K562 (cell line): Measurements from ENCODE around the gene DDX54. TPM values are rescaled to one million over a fixed set of nuclear protein-coding genes. Genes with fewer than 3 reads are reported as not detected.
A peak's percentile ranks its signal among the peaks of the same experiment; 100 is the strongest.

Experiments
- ATAC-seq: fragments of 200-7000 bp; cut with Tn5 transposase; 3 replicates; pipeline ENCODE4 v1.9.1; 2020; ENCODE audit warnings: moderate library complexity
- BruUV-seq: library from RNA; stranded (reverse); fragments of 400-500 nt; replicated peaks from 2 replicates; lab custom pipeline; 2021; lab: Mats Ljungman, UMichigan
- CTCF ChIA-PET: fragments of 300-600 bp; formaldehyde crosslinking; extraction: SDS; loops from one replicate; lab custom pipeline; 2021; ENCODE audit warnings: low intra/inter-chr PET ratio; lab: Yijun Ruan, JAX
- POLR2A ChIA-PET: fragments of 300-600, 350-650 bp; sonication (Branson Sonifier 250); formaldehyde crosslinking; extraction: SDS; loops from one replicate; lab custom pipeline; 2021; ENCODE audit warnings: antibody characterized with exemption, inconsistent platforms; lab: Yijun Ruan, JAX
- DNase-seq, 4 experiments: peaks; one replicate each; pipeline versions ENCODE4 v3.0.0 to v3.0.0-alpha.2; 2011 to 2018; ENCODE audit warnings: low spot score in 3 of 4, mixed read lengths in 3 of 4; ENCODE audit errors: extremely low read depth in 1 of 4
- FAIRE-seq: peaks from 2 replicates; lab custom pipeline; 2011; peaks lifted over from hg19 to GRCh38; lab: Jason Lieb, UNC
- H2AFZ ChIP-seq: 2 replicates; pipeline ENCODE4 v1.6.0; 2011; ENCODE audit warnings: low read depth, low read length, control low read depth, inconsistent platforms
- H3K27ac ChIP-seq: fragments of 200-600 bp; 3 replicates; pipeline ENCODE4 v1.8.0; 2011; ENCODE audit warnings: low read depth, mild to moderate bottlenecking, control low read depth, inconsistent platforms, low read length, moderate library complexity, mixed read lengths; ENCODE audit errors: extremely low read depth
- H3K27me3 ChIP-seq, 2 experiments: fragments of 300-600 bp in 1 of 2; 2 replicates in 1 of 2; 3 replicates in 1 of 2; pipeline versions ENCODE4 v1.6.0 to v1.8.0; 2011; ENCODE audit warnings: inconsistent platforms in 2 of 2, low read length in 2 of 2, mild to moderate bottlenecking in 1 of 2, mixed read lengths in 1 of 2, moderate library complexity in 1 of 2; ENCODE audit not compliant: control insufficient read depth in 2 of 2, insufficient read depth in 2 of 2
- H3K36me3 ChIP-seq: fragments of 300-600 bp; 3 replicates; pipeline ENCODE4 v1.8.0; 2011; ENCODE audit warnings: mild to moderate bottlenecking, low read length, inconsistent platforms; ENCODE audit not compliant: control insufficient read depth, insufficient read depth
- H3K4me1 ChIP-seq, 2 experiments: fragments of 200-600 bp in 1 of 2; replicated peaks in 1 of 2; 2 replicates in 1 of 2; 3 replicates in 1 of 2; pipeline versions ENCODE4 v1.5.1 to v1.8.0; 2011; ENCODE audit warnings: inconsistent platforms in 2 of 2, low read length in 2 of 2, mild to moderate bottlenecking in 1 of 2, mixed read lengths in 1 of 2, moderate library complexity in 1 of 2; ENCODE audit not compliant: control insufficient read depth in 2 of 2, insufficient read depth in 2 of 2
- H3K4me2 ChIP-seq: 2 replicates; pipeline ENCODE4 v1.6.1; 2011; ENCODE audit warnings: low read length, control low read depth, inconsistent platforms, mixed read lengths; ENCODE audit not compliant: insufficient read depth
- H3K4me3 ChIP-seq: fragments of 200-600 bp; sonication (generic), shearing (Covaris generic); 2 replicates; pipeline ENCODE4 v1.5.1; 2016; ENCODE audit warnings: control low read depth, inconsistent platforms
- H3K79me2 ChIP-seq: fragments of 200-600 bp; 3 replicates; pipeline ENCODE4 v1.8.0; 2011; ENCODE audit warnings: low read length, inconsistent platforms; ENCODE audit not compliant: control insufficient read depth, insufficient read depth
- H3K9ac ChIP-seq, 2 experiments: 2 replicates each; pipeline versions ENCODE4 v1.6.0 to v1.6.1; 2011; ENCODE audit warnings: low read depth in 2 of 2, low read length in 2 of 2, control low read depth in 1 of 2, inconsistent platforms in 1 of 2, mild to moderate bottlenecking in 1 of 2, mixed read lengths in 1 of 2; ENCODE audit not compliant: insufficient read depth in 1 of 2
- H3K9me1 ChIP-seq: one replicate; pipeline ENCODE4 v1.6.0; 2011; ENCODE audit warnings: inconsistent platforms, mild to moderate bottlenecking, low read length, moderate library complexity; ENCODE audit not compliant: control insufficient read depth, insufficient read depth
- H3K9me3 ChIP-seq: replicated peaks from 2 replicates; pipeline ENCODE4 v1.5.1; 2011; ENCODE audit warnings: low read depth, low read length, inconsistent platforms; ENCODE audit not compliant: control insufficient read depth, insufficient read depth
- H4K20me1 ChIP-seq: replicated peaks from 2 replicates; pipeline ENCODE4 v1.6.1; 2011; ENCODE audit warnings: low read length, inconsistent platforms, mixed read lengths; ENCODE audit not compliant: control insufficient read depth, insufficient read depth
- BDP1 ChIP-seq: IDR thresholded peaks from 3 replicates; pipeline ENCODE4 v1.6.1; 2011; ENCODE audit not compliant: insufficient read length, insufficient read depth
- BRD9 ChIP-seq: fragments of 450-650 bp; IDR thresholded peaks from 2 replicates; pipeline ENCODE4 v1.6.1; 2018; ENCODE audit warnings: low read depth; ENCODE audit not compliant: partially characterized antibody
- CEBPB ChIP-seq: fragments of 450-650 bp; IDR thresholded peaks from 2 replicates; pipeline ENCODE4 v1.6.1; 2016; ENCODE audit warnings: missing genetic modification characterization, missing compliant biosample characterization
- ETS2 ChIP-seq: IDR thresholded peaks from 2 replicates; pipeline ENCODE4 v1.6.1; 2016; ENCODE audit warnings: borderline replicate concordance, missing genetic modification characterization, mild to moderate bottlenecking, moderate library complexity, missing compliant biosample characterization; ENCODE audit not compliant: poor library complexity, severe bottlenecking
- HDAC2 ChIP-seq: fragments of 450-650 bp; IDR thresholded peaks from 2 replicates; pipeline ENCODE4 v1.6.1; 2016; ENCODE audit warnings: mild to moderate bottlenecking
- KDM1A ChIP-seq, 2 experiments: fragments of 450-650 bp; IDR thresholded peaks; 2 replicates each; pipeline ENCODE4 v1.6.1; 2016; ENCODE audit warnings: mild to moderate bottlenecking in 2 of 2
- MEF2A ChIP-seq: IDR thresholded peaks from 2 replicates; pipeline ENCODE4 v1.6.1; 2011; ENCODE audit warnings: low read depth, mild to moderate bottlenecking, low read length, moderate library complexity; ENCODE audit not compliant: control insufficient read depth
- NCOR1 ChIP-seq: fragments of 450-650 bp; IDR thresholded peaks from 2 replicates; pipeline ENCODE4 v1.6.1; 2016; ENCODE audit warnings: mild to moderate bottlenecking, moderate library complexity
- NR4A1 ChIP-seq, 2 experiments: fragments of 250-450 bp in 1 of 2; fragments of 450-650 bp in 1 of 2; sonication (Bioruptor Pico) in 1 of 2; IDR thresholded peaks; 2 replicates each; pipeline versions ENCODE4 v1.4.0 to v1.6.1; 2016 to 2020; ENCODE audit warnings: mild to moderate bottlenecking in 2 of 2, missing compliant biosample characterization in 1 of 2, missing genetic modification characterization in 1 of 2, moderate library complexity in 1 of 2
- PTBP1 ChIP-seq: fragments of 200-400 bp; formaldehyde crosslinking; IDR thresholded peaks from 2 replicates; pipeline ENCODE4 v1.6.1; 2017; ENCODE audit warnings: low read depth, low read length
- RBM17 ChIP-seq: fragments of 200-400 bp; formaldehyde crosslinking; IDR thresholded peaks from 2 replicates; pipeline ENCODE4 v1.6.1; 2017; ENCODE audit warnings: low read depth, mild to moderate bottlenecking, low read length, borderline replicate concordance
- RBM25 ChIP-seq: fragments of 200-400 bp; formaldehyde crosslinking; IDR thresholded peaks from 2 replicates; pipeline ENCODE4 v1.6.1; 2018; ENCODE audit warnings: low read length, low read depth, moderate library complexity; ENCODE audit not compliant: severe bottlenecking
- SNIP1 ChIP-seq: fragments of 450-650 bp; IDR thresholded peaks from 2 replicates; pipeline ENCODE4 v1.7.1; 2017; ENCODE audit warnings: low read depth, mild to moderate bottlenecking
- STAT6 ChIP-seq: sonication (generic); formaldehyde crosslinking; IDR thresholded peaks from 2 replicates; pipeline ENCODE4 v1.8.1; 2023; ENCODE audit warnings: mild to moderate bottlenecking, missing genetic modification reagents
- TAF1 ChIP-seq: IDR thresholded peaks from 2 replicates; pipeline ENCODE4 v1.6.1; 2011; ENCODE audit warnings: mild to moderate bottlenecking, low read length, moderate library complexity; ENCODE audit not compliant: insufficient read depth, control insufficient read depth, severe bottlenecking; ENCODE audit errors: extremely low read depth
- TEAD1 ChIP-seq, 2 experiments: fragments of 450-650 bp in 1 of 2; sonication (generic) in 1 of 2; formaldehyde crosslinking; IDR thresholded peaks; 2 replicates each; pipeline versions ENCODE4 v1.4.0 to v1.8.0; 2020 to 2022; ENCODE audit warnings: mild to moderate bottlenecking in 2 of 2, missing genetic modification reagents in 1 of 2
- ZFP36 ChIP-seq: fragments of 150-350 bp; IDR thresholded peaks from 2 replicates; pipeline ENCODE4 v1.6.1; 2018; ENCODE audit warnings: low read length, low read depth; ENCODE audit not compliant: partially characterized antibody
- ZNF316 ChIP-seq: fragments of 450-650 bp; IDR thresholded peaks from 2 replicates; pipeline ENCODE4 v1.6.1; 2016
- WGBS: fragments of 100-300 bp; shearing (Covaris generic); methylation state at CpG from one replicate; pipeline ENCODE4 v1.1.6; 2016; ENCODE audit warnings: low coverage, mixed read lengths; ENCODE audit not compliant: insufficient coverage; ENCODE audit errors: missing lambda C conversion rate; 5-methylcytosine and 5-hydroxymethylcytosine counted together
- in situ Hi-C: fragments of 300-500 bp; cut with MboI; formaldehyde crosslinking; loops from 4 replicates; pipeline ENCODE4 v1.15.0; 2018; ENCODE audit warnings: inconsistent platforms, mixed read lengths
- intact Hi-C: fragments of 100-400 bp; cut with micrococcal nuclease; formaldehyde crosslinking; loops from 2 replicates; pipeline ENCODE4 v1.14.2; 2022
- polyA plus RNA-seq, 8 experiments: library from polyadenylated mRNA; depleted of rRNA in 4 of 8; stranded (reverse) in 5 of 8; unstranded in 3 of 8; fragments of >200 nt; fragmentation: Nextera tagmentation in 2 of 8; fragmentation: Illumina TruSeq in 1 of 8; extraction: Ambion mirVana in 2 of 8; extraction: Trizol in 1 of 8; gene quantifications; 2 replicates each; pipeline versions ENCODE4 v1.2.1 to v1.2.3, GENCODE V29; 2011 to 2014; ENCODE audit warnings: inconsistent platforms in 1 of 8, missing spikeins in 1 of 8
- total RNA-seq, 7 experiments: library from RNA; depleted of rRNA in 6 of 7; stranded (reverse); fragments of >200 nt in 6 of 7; fragmentation: Illumina TruSeq in 2 of 7; extraction: Trizol in 2 of 7; gene quantifications; 2 replicates each; pipeline versions ENCODE4 v1.2.1 to v1.2.3, GENCODE V29; 2011 to 2021; ENCODE audit warnings: low replicate concordance in 1 of 7
- TF ChIP-seq, protein P1 (sequence below): sonication (generic); formaldehyde crosslinking; IDR thresholded peaks from 2 replicates; pipeline ENCODE4 v1.8.1; 2023; ENCODE audit warnings: mild to moderate bottlenecking, missing genetic modification reagents, moderate library complexity

DDX54 gene
- total and polyA plus RNA-seq, 9 of the 15 experiments (the other 6 are each of a cell fraction or from before 2014, with no cell fraction given): 1.4 to 135 (median 51.4) TPM

DNA sequence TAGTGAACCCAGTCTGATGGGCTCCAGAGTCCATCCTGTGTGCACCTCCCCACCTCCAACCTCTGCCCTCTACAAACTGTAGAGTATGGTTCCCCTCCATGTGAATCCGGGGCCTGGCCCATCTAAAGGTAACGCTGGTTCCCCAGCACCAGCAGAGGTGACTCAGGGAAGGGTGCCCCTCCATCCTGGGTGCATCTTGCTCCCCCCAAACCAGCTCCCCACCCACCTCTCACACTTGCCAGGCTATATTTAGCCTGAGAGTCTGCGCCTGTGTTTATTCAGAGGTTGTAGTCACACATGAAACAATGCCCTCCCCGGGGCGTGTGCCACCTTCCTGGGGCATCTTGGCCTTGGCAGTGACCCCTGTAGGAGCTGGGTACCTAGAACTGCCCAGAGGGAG is 75.9 kb downstream of the DDX54 start (continued):
- TF ChIP-seq BDP1 (no peak), TAF1 (no peak)
- TF ChIP-seq, all 486 proteins: peak for 0

- FAIRE-seq: no peak
- no peak overlapping the region for H3K4me3 ChIP-seq
- BruUV-seq: no TSS peak
- H3K36me3 ChIP-seq: no peaks in the 10 kb centered on the region
- H3K9ac ChIP-seq: no peak overlapping the region
- no peaks in the 10 kb centered on the region for H3K9me3 ChIP-seq
- peaks cover 14 to 54% of the 10 kb centered on the region in 2 experiments for H3K27me3 ChIP-seq
- ChIA-PET POLR2A (no interaction called here), CTCF (no interaction called here)
- H4K20me1 ChIP-seq: peaks cover 8% of the 10 kb centered on the region; the same call in 1 of the 2 replicates
- H3K4me1 ChIP-seq: peaks cover 0 to 14% of the 10 kb centered on the region in 2 experiments; a peak in 2 of 5 replicates
- no peaks in the 10 kb centered on the region for H3K79me2 ChIP-seq
- in situ Hi-C loops: no loop called here
- H3K27ac ChIP-seq: no peak overlapping the region
- no peak for ATAC-seq
- no peak overlapping the region for H2AFZ ChIP-seq
- no peak overlapping the region for H3K4me2 ChIP-seq
- 0% methylated on average over 4 of the region's 4 CpGs for WGBS
- H3K9me1 ChIP-seq: no peaks in the 10 kb centered on the region
- no peak for DNase-seq
- intact Hi-C loops: no loop called here
- TF ChIP-seq NCOR1 (no peak), RBM17 (no peak), RBM25 (peak; percentile 98), STAT6 (no peak), ZNF316 (no peak), KDM1A (IDR thresholded peaks at IDR 0.05) (peak; percentile 63 to 76), NR4A1 (CRISPR knock-in tag; IDR thresholded peaks at IDR 0.05) (no peak), NR4A1 (tag; IDR thresholded peaks at IDR 0.05) (no peak), PTBP1 (0 out of 2 replicates have a peak, but pooled peaks have one; percentile 60), MEF2A (no peak), CEBPB (tag) (no peak), TEAD1 (CRISPR knock-in tag; IDR thresholded peaks at IDR 0.05) (no peak), SNIP1 (no peak), HDAC2 (peak; percentile 27; the same call in 1 of the 2 replicates), ETS2 (tag) (no peak), ZFP36 (peak; percentile 82), BRD9 (peak; percentile 95)
- TF ChIP-seq, protein P1, sequence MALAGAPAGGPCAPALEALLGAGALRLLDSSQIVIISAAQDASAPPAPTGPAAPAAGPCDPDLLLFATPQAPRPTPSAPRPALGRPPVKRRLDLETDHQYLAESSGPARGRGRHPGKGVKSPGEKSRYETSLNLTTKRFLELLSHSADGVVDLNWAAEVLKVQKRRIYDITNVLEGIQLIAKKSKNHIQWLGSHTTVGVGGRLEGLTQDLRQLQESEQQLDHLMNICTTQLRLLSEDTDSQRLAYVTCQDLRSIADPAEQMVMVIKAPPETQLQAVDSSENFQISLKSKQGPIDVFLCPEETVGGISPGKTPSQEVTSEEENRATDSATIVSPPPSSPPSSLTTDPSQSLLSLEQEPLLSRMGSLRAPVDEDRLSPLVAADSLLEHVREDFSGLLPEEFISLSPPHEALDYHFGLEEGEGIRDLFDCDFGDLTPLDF: no peak
Observed at GRCh38 chr12:113108308-113108707, 77.0 kb downstream of the DDX54 start.
